Activated CD4-positive, CD25-positive, alpha-beta regulatory T cell (primary cell): ENCODE measurements around the gene TRIM46.
"Not testable (repeated sequence)": the region's sequence is repeated elsewhere in the genome, so short reads cannot be mapped to it uniquely, and the experiment has no call there.

ENCODE experiments used
- DNase-seq, 4 experiments: peaks; one replicate each; lab custom pipeline; 2025; lab: John Stamatoyannopoulos, UW

The TRIM46 gene

DNA sequence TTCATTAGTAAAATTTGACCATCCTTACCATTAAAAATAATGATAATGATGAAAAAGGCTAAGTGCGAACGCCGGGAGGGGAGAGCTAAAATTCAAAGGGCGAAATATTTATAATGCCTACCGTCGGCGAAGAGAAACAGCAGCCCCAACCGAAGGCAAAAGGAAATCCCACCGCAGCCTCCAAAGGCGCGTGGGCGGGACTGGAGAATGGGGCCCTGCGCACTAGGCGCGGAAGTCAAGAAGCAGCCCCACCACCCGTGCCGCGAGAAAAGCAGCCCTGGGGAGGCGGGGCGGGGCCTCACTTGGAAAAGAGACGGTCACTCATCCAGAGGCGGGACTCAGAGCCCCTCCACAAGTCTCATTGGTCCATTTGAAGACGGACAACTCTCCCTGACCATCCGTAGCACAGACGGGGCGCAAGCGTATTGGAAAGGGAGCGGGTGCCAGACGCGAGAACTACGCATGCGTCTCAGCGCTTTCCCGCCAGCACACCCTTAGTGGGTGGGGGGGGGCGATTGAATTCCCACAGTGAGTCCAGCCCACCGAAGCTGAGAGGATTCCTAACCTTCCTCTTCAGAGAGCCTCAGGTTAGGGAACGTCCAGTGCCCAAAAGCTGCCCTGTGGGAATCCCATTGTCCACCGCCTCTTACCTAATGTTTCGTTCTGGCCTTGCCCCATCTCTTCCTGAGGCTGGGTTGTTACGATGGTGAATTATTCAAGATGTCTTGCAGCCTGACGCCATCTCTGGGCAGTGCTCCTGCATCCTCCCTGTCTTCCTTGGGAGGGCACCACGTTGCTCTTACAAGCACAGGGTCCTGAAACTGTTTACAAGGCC, 53.8 kb downstream of the TRIM46 start:
- DNase-seq: peak; percentile 92 to 97 (median 95)

DNA sequence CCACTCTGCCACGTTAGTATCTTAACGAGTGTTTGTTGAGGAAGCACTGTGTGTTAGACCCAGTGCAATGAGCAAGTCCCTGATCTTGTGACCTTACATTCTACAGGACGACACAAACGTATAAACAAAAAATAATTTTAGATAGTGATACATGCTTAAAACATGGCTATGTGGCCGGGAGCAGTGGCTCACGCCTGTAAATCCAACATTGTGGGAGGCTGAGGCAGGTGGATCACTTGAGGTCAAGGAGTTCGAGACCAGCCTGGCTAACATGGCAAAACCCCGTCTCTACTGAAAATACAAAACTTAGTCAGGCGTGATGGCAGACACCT, 54.4 kb downstream of the TRIM46 start:
- DNase-seq: no peak

DNA sequence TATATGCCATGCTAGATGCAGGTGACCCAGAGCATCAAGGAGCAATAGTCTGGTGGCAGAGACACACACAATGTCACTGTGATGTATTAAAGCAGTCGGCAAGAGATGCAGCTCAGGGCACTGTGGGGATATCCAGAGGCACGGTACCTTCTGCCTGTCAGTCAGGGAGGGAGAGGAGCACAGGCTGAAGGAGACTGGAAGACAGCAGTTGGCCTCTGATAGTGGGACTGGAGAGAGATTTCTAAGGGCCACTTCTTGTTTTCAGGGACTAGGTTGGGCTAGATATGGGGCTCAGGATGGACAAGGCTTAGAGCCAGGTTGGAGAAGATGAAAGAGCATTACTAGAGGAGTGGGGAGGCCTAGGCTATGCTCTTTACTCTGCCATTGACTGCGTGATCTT, 57.7 kb downstream of the TRIM46 start:
- DNase-seq: not testable (repeated sequence)

DNA sequence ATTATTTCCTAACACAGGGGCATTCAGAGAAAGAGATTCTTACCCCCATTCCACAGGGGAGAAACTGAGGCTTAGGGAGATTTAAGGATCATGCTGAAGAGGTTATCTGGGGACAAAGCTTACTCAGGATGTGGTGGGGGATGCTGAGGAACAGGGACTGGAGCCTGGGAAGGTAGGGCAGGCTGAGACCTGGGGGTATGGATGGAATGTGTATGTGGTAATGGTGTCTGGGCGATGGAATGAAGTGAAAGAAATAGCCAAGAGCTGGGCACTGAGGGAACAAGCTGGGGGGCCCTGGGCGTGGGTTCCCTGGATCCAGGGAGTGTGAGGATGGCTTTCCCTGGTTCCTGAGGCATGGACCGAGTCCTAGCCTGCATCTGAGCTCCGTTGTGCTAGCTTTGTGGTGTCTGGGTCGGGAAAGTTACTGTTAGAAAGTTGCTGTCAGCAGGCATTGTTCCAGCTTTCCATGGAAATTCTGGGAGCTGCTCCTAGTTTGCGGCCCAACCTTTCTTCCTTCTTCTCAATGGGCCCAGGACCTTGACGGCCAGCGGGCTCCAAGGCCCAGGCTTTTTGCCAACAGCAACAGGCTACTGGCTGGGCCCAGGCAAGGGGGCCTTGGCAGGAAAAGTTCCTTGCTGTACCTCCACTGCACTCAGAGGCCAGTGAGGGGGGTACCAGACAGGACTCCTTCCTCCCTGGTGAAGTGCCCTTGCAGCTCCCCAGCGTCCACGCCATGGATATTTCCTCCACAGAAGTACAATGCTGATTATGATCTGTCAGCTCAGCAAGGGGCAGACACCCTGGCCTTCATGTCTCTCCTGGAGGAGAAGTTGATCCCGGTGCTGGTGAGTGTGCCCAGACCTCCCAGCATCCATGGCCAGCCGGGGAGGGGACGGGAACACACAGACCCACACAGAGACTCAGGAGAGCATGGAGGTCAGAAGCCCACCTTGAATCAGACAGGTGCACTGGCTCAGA, 58.6 kb downstream of the TRIM46 start:
- not testable (repeated sequence) for DNase-seq

- DNase-seq: not testable (repeated sequence)
Measured at GRCh38 chr1:155233502-155233901, 59.9 kb downstream of the TRIM46 start.
